ENCODE data around the gene KCND3.

- TF ChIP-seq, protein P1, sequence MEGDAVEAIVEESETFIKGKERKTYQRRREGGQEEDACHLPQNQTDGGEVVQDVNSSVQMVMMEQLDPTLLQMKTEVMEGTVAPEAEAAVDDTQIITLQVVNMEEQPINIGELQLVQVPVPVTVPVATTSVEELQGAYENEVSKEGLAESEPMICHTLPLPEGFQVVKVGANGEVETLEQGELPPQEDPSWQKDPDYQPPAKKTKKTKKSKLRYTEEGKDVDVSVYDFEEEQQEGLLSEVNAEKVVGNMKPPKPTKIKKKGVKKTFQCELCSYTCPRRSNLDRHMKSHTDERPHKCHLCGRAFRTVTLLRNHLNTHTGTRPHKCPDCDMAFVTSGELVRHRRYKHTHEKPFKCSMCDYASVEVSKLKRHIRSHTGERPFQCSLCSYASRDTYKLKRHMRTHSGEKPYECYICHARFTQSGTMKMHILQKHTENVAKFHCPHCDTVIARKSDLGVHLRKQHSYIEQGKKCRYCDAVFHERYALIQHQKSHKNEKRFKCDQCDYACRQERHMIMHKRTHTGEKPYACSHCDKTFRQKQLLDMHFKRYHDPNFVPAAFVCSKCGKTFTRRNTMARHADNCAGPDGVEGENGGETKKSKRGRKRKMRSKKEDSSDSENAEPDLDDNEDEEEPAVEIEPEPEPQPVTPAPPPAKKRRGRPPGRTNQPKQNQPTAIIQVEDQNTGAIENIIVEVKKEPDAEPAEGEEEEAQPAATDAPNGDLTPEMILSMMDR (IDR thresholded peaks at IDR 0.05) = no peak
- TF ChIP-seq ZFX (IDR thresholded peaks at IDR 0.05; ENCODE audit: borderline replicate concordance) = no peak
Measured at GRCh38 chr1:111825217-111825616, 164.3 kb downstream of the KCND3 start.

All from 22Rv1 (cell line).